CD4-positive, alpha-beta T cell treated with Interleukin-17A for 4 hours (primary cell): ENCODE results near the gene SYK.

Source experiments
- DNase-seq: peaks from one replicate; pipeline ENCODE4 v3.0.0-alpha.2; 2020; ENCODE audit warnings: mixed read lengths

The SYK gene

GRCh38 chr9:90826326-90827020 is 24.9 kb downstream of the SYK start:
- no peak for DNase-seq

- DNase-seq, result no peak
Observed at GRCh38 chr9:90827181-90827871, 25.7 kb downstream of the SYK start.

GRCh38 chr9:90830051-90830450 is 28.4 kb downstream of the SYK start:
- no peak for DNase-seq

GRCh38 chr9:90830977-90831376 is 29.4 kb downstream of the SYK start:
- no peak for DNase-seq

GRCh38 chr9:90832261-90832660 is 30.6 kb downstream of the SYK start:
- no peak for DNase-seq

- no peak for DNase-seq
Observed at GRCh38 chr9:90834828-90835595, 33.4 kb downstream of the SYK start.

GRCh38 chr9:90836411-90837080 is 34.9 kb downstream of the SYK start:
- no peak for DNase-seq

- DNase-seq, result no peak
Observed at GRCh38 chr9:90838098-90838497, 36.5 kb downstream of the SYK start.

GRCh38 chr9:90838581-90839154 is 37.0 kb downstream of the SYK start:
- DNase-seq, result no peak

GRCh38 chr9:90839183-90839728 is 37.6 kb downstream of the SYK start:
- DNase-seq, result no peak

- DNase-seq, result no peak
Observed at GRCh38 chr9:90840696-90841095, 39.1 kb downstream of the SYK start.

- no peak for DNase-seq
Observed at GRCh38 chr9:90841213-90841612, 39.6 kb downstream of the SYK start.

- DNase-seq, result no peak
Observed at GRCh38 chr9:90841615-90842014, 40.0 kb downstream of the SYK start.

- no peak for DNase-seq
Observed at GRCh38 chr9:90842176-90842777, 40.7 kb downstream of the SYK start.

GRCh38 chr9:90842996-90843395 is 41.4 kb downstream of the SYK start:
- DNase-seq, result no peak

- no peak for DNase-seq
Observed at GRCh38 chr9:90843525-90843924, 41.9 kb downstream of the SYK start.

- no peak for DNase-seq
Observed at GRCh38 chr9:90844326-90844725, 42.7 kb downstream of the SYK start.

GRCh38 chr9:90846770-90847419 is 45.3 kb downstream of the SYK start:
- DNase-seq, result no peak

- DNase-seq, result no peak
Observed at GRCh38 chr9:90847971-90848370, 46.4 kb downstream of the SYK start.

GRCh38 chr9:90848866-90849265 is 47.2 kb downstream of the SYK start:
- no peak for DNase-seq

- DNase-seq, result no peak
Observed at GRCh38 chr9:90851444-90851843, 49.8 kb downstream of the SYK start.

GRCh38 chr9:90853945-90854344 is 52.3 kb downstream of the SYK start:
- no peak for DNase-seq
